Urinary bladder (tissue), 4 donors: ENCODE data around the gene ARHGEF10L. TPM values are rescaled to one million over a fixed set of nuclear protein-coding genes. Genes with fewer than 3 reads are reported as not detected.
"Not testable (repeated sequence)": the region's sequence is repeated elsewhere in the genome, so short reads cannot be mapped to it uniquely, and the experiment has no call there.

Experiments used
- DNase-seq: peaks from one replicate; pipeline ENCODE4 v3.0.0-alpha.2; 2015; ENCODE audit errors: extremely low spot score
- H3K27ac ChIP-seq: one replicate; pipeline ENCODE4 v1.5.1; 2013; ENCODE audit warnings: low read depth, mild to moderate bottlenecking, moderate library complexity
- H3K36me3 ChIP-seq: one replicate; pipeline ENCODE4 v1.6.1; 2013; ENCODE audit warnings: mild to moderate bottlenecking, moderate library complexity; ENCODE audit not compliant: insufficient read depth
- H3K4me1 ChIP-seq: one replicate; pipeline ENCODE4 v1.6.1; 2013; ENCODE audit warnings: mild to moderate bottlenecking, moderate library complexity; ENCODE audit not compliant: insufficient read depth
- H3K4me3 ChIP-seq: one replicate; pipeline ENCODE4 v1.5.1; 2013; ENCODE audit warnings: low read depth, low read length
- WGBS: extraction: QIAGEN DNeasy Blood & Tissue Kit; methylation state at CpG from one replicate; pipeline ENCODE4 v1.1.7; 2013; 5-methylcytosine and 5-hydroxymethylcytosine counted together
- polyA plus RNA-seq: library from polyadenylated mRNA; stranded (reverse); fragments of 200-250 nt; gene quantifications from one replicate; pipeline ENCODE4 v1.2.3, GENCODE V29; 2013
- total RNA-seq: library from RNA; depleted of rRNA; stranded (reverse); fragments of >200 nt; gene quantifications from one replicate; pipeline ENCODE4 v1.2.3, GENCODE V29; 2014
- donor health status: healthy with polysubstance abuse.
- donor health status: healthy.

Gene ARHGEF10L
- total and polyA plus RNA-seq, 2 donors: 26.5 to 41.4 TPM

- DNase-seq: no peak
- Histone ChIP-seq H3K36me3 (no peaks in the 10 kb centered on the region), H3K4me3 (no peak overlapping the region), H3K27ac (no peak overlapping the region), H3K4me1 (no peaks in the 10 kb centered on the region)
- WGBS: 51% methylated on average over 27 of the region's 27 CpGs
Observed at GRCh38 chr1:17617787-17618557, 78.5 kb downstream of the ARHGEF10L start.

GRCh38 chr1:17618558-17619247 is 79.2 kb downstream of the ARHGEF10L start:
- H3K4me1 ChIP-seq: no peaks in the 10 kb centered on the region
- 57% methylated on average over 19 of the region's 19 CpGs for WGBS
- no peak for DNase-seq

GRCh38 chr1:17620448-17620847 is 81.0 kb downstream of the ARHGEF10L start:
- H3K4me1 ChIP-seq: no peaks in the 10 kb centered on the region
- no peak overlapping the region for H3K4me3 ChIP-seq
- H3K36me3 ChIP-seq: no peaks in the 10 kb centered on the region
- no peak for DNase-seq
- H3K27ac ChIP-seq: no peak overlapping the region
- WGBS: 93% methylated on average over 5 of the region's 5 CpGs

More at GRCh38 chr1:17618558-17619247, 79.2 kb downstream of the ARHGEF10L start:
- no peak overlapping the region for H3K4me3 ChIP-seq
- H3K27ac ChIP-seq: no peak overlapping the region
- H3K36me3 ChIP-seq: no peaks in the 10 kb centered on the region

- H3K4me3 ChIP-seq: no peak overlapping the region
- H3K27ac ChIP-seq: no peak overlapping the region
- no peaks in the 10 kb centered on the region for H3K36me3 ChIP-seq
- 91% methylated on average over 10 of the region's 10 CpGs for WGBS
- DNase-seq: no peak
- no peaks in the 10 kb centered on the region for H3K4me1 ChIP-seq
Observed at GRCh38 chr1:17621691-17622090, 82.2 kb downstream of the ARHGEF10L start.

DNA sequence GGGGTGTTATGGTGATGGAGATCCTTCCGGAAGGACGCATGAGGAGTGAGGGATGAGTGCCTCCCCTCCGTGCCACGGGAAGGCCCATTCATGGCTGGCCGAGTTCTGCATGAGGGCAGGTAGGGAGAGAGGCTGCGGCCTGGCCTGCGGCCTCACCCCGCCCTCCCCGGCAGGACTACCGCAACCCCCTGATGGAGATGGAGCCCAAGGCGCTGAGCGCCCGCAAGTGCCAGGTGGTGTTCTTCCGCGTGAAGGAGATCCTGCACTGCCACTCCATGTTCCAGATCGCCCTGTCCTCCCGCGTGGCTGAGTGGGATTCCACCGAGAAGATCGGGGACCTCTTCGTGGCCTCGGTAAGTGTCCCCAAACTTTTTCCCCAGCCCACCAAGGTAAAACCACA is 83.3 kb downstream of the ARHGEF10L start:
- Histone ChIP-seq H3K27ac (no peak overlapping the region), H3K4me3 (no peak overlapping the region), H3K4me1 (no peaks in the 10 kb centered on the region), H3K36me3 (peaks cover 2% of the 10 kb centered on the region)
- no peak for DNase-seq
- WGBS: 96% methylated on average over 22 of the region's 22 CpGs

DNA sequence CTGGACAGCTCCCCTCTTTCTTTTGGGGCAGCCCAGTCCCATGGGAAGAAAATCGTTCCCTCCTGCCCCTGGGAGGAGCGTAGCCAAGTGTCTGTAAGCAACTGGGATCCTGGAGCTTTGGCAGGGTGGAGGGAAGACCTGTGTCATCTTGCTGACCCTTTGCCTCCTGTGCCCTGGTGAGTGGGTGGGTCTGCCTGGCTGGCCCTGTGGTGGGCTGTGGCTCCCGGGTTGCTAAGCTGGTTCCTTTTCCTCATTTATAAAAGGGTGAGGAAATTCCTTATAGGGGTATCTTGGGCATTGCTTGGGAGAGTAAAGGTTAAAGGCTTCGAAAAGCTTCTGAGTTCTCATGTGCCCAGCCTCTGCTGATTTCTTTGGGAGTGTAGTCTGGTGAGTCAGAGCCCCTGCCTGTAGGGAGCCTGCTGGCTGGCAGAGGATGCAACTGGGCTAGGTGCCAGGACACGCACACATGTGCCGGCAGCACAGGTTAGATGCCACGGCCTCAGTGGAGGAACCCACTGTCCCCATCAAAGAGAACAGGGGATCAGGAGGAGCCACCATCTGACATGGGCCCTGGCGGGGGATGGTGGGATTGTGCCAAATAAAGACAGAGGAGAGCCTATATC is 85.2 kb downstream of the ARHGEF10L start:
- H3K4me1 ChIP-seq: no peaks in the 10 kb centered on the region
- no peak for DNase-seq
- no peak overlapping the region for H3K4me3 ChIP-seq
- H3K27ac ChIP-seq: no peak overlapping the region
- WGBS: 66% methylated on average over 8 of the region's 8 CpGs
- H3K36me3 ChIP-seq: peaks cover 2% of the 10 kb centered on the region

DNA sequence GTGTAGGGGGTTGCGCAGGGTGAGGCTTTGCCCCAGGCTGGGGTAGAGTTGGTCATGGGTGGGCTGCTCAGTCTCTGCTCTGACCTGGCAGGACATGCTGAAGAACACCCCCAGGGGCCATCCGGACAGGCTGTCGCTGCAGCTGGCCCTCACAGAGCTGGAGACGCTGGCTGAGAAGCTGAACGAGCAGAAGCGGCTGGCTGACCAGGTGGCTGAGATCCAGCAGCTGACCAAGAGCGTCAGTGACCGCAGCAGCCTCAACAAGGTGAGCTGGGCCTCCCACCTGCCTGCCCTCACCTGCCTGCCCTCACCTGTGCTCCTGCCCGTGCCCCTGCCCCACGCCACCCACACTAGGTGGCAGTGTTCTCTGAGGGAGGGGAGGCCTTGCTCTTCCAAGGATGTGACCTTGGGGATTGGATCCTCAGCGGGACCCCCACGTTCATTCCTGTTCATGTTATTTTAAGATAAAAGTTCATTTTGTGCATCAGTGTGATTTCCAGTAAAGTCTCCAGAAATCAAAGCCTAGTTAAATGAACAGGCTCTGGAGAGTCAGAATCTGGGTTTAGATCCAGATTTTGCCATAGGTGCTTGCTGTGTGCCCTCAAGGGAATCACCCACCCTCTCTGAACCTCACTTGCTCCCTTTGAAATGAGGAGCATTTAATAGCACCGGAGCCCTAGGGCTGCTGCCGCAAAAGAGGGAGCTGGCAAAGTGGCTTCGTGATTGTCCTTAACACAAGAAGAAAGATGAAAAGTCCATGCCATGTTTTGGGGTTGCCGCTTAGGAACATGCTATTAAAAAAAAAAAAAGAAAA is 87.9 kb downstream of the ARHGEF10L start:
- Histone ChIP-seq H3K36me3 (peaks cover 4% of the 10 kb centered on the region), H3K4me3 (no peak overlapping the region), H3K4me1 (no peaks in the 10 kb centered on the region), H3K27ac (no peak overlapping the region)
- WGBS: 88% methylated on average over 16 of the region's 16 CpGs
- DNase-seq: no peak

- 88% methylated on average over 5 of the region's 5 CpGs for WGBS
- H3K4me3 ChIP-seq, H3K4me1 ChIP-seq, H3K27ac ChIP-seq, DNase-seq, H3K36me3 ChIP-seq: not testable (repeated sequence)
Observed at GRCh38 chr1:17629046-17629445, 89.5 kb downstream of the ARHGEF10L start.

DNA sequence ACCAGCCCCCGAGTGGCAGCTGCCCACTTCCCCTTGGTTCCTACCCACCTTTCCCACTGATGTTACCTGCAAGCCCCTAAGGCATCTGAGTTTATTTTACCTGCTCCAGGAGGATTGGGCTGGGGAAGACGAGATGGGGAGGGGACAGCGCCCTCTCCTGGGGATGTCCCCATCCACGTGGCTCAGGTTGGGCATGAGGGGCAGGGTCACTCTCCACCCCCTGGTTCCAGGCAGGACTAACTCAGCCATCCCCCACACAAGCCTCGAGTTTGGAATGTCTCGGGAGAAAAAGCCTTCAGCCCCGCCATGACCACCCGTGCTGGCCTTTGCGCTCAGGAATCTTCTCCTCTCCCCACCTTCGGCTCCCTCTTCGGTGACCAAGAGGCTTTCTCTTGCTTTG is 90.0 kb downstream of the ARHGEF10L start:
- no peaks in the 10 kb centered on the region for H3K4me1 ChIP-seq
- DNase-seq: no peak
- H3K4me3 ChIP-seq: no peak overlapping the region
- no peak overlapping the region for H3K27ac ChIP-seq
- peaks cover 6% of the 10 kb centered on the region for H3K36me3 ChIP-seq
- 79% methylated on average over 11 of the region's 11 CpGs for WGBS

GRCh38 chr1:17630048-17630830 is 90.7 kb downstream of the ARHGEF10L start:
- H3K4me1 ChIP-seq: no peaks in the 10 kb centered on the region
- no peak overlapping the region for H3K27ac ChIP-seq
- 75% methylated on average over 16 of the region's 16 CpGs for WGBS
- peaks cover 6% of the 10 kb centered on the region for H3K36me3 ChIP-seq
- H3K4me3 ChIP-seq: no peak overlapping the region
- DNase-seq: no peak

GRCh38 chr1:17630986-17631385 is 91.5 kb downstream of the ARHGEF10L start:
- Histone ChIP-seq H3K4me1 (no peaks in the 10 kb centered on the region), H3K4me3 (no peak overlapping the region), H3K36me3 (peaks cover 6% of the 10 kb centered on the region), H3K27ac (no peak overlapping the region)
- WGBS: 79% methylated on average over 6 of the region's 6 CpGs
- DNase-seq: no peak

DNA sequence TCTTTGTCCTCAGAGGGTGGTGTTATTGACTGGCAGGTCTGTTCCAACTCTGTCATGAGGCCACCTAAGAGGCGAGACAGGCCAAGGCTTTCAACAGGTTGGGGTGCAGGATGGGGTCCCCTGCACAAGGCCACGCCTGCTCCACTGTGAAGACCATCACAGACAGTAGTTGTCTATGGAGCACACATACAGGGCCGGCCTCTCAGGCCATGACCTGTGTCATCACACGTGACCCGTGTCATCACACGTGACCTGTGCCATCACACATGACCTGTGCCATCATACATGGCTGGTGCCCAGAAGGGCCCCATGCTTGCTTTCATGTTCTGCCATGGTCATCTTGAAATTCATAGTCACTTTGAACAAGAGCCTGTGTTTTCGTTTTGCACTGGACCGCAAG is 91.9 kb downstream of the ARHGEF10L start:
- 96% methylated on average over 8 of the region's 8 CpGs for WGBS
- Histone ChIP-seq H3K36me3 (peaks cover 6% of the 10 kb centered on the region), H3K4me1 (no peaks in the 10 kb centered on the region), H3K4me3 (no peak overlapping the region), H3K27ac (no peak overlapping the region)
- DNase-seq: no peak

- 88% methylated on average over 19 of the region's 19 CpGs for WGBS
- Histone ChIP-seq H3K36me3 (peaks cover 6% of the 10 kb centered on the region), H3K4me1 (no peaks in the 10 kb centered on the region), H3K4me3 (no peak overlapping the region), H3K27ac (no peak overlapping the region)
- no peak for DNase-seq
Observed at GRCh38 chr1:17632106-17632505, 92.6 kb downstream of the ARHGEF10L start.
